Trophoblast cell (in vitro differentiated cells and primary cell): ENCODE measurements around the gene PPM1J.
A peak's percentile ranks its signal among the peaks of the same experiment; 100 is the strongest.

Source experiments
- DNase-seq, 2 donors: peaks; one replicate each; pipeline ENCODE4 v3.0.0-alpha.2; 2016
- H2AFZ ChIP-seq: 2 replicates; pipeline ENCODE4 v1.6.1; 2013; ENCODE audit warnings: low read length, moderate library complexity, mild to moderate bottlenecking; ENCODE audit not compliant: insufficient read depth, poor library complexity
- H2AK5ac ChIP-seq: 2 replicates; pipeline ENCODE4 v1.6.1; 2013; ENCODE audit warnings: mild to moderate bottlenecking, low read length
- H2BK120ac ChIP-seq: 2 replicates; pipeline ENCODE4 v1.6.1; 2013; ENCODE audit warnings: low read length, mild to moderate bottlenecking, moderate library complexity; ENCODE audit not compliant: insufficient read depth, poor library complexity
- H2BK12ac ChIP-seq: 2 replicates; pipeline ENCODE4 v1.6.1; 2013; ENCODE audit warnings: mild to moderate bottlenecking, low read length, moderate library complexity
- H2BK5ac ChIP-seq: 2 replicates; pipeline ENCODE4 v1.6.1; 2013; ENCODE audit warnings: low read length, low read depth, moderate library complexity, mild to moderate bottlenecking; ENCODE audit not compliant: poor library complexity
- H3K14ac ChIP-seq: 2 replicates; pipeline ENCODE4 v1.6.1; 2013; ENCODE audit warnings: mild to moderate bottlenecking, low read length
- H3K18ac ChIP-seq: 2 replicates; pipeline ENCODE4 v1.6.1; 2013; ENCODE audit warnings: mild to moderate bottlenecking, low read length
- H3K23ac ChIP-seq: 2 replicates; pipeline ENCODE4 v1.6.1; 2013; ENCODE audit warnings: low read length
- H3K27ac ChIP-seq: 2 replicates; pipeline ENCODE4 v1.5.1; 2013; ENCODE audit warnings: low read depth, mild to moderate bottlenecking, inconsistent platforms, low read length, moderate library complexity
- H3K27me3 ChIP-seq: 2 replicates; pipeline ENCODE4 v1.6.1; 2013; ENCODE audit warnings: inconsistent platforms, mild to moderate bottlenecking, low read length, moderate library complexity; ENCODE audit not compliant: insufficient read depth
- H3K36me3 ChIP-seq, 2 experiments: 1 replicate in 1 of 2; 2 replicates in 1 of 2; pipeline ENCODE4 v1.6.1; 2013; ENCODE audit warnings: low read length in 2 of 2, mild to moderate bottlenecking in 2 of 2, moderate library complexity in 1 of 2; ENCODE audit not compliant: insufficient read depth in 2 of 2, control insufficient read depth in 1 of 2
- H3K4ac ChIP-seq: 2 replicates; pipeline ENCODE4 v1.6.1; 2013; ENCODE audit warnings: low read depth, mild to moderate bottlenecking, low read length, moderate library complexity
- H3K4me1 ChIP-seq, 2 experiments: 1 replicate in 1 of 2; 2 replicates in 1 of 2; pipeline ENCODE4 v1.6.1; 2013; ENCODE audit warnings: low read length in 2 of 2, mild to moderate bottlenecking in 2 of 2, moderate library complexity in 1 of 2; ENCODE audit not compliant: insufficient read depth in 2 of 2, control insufficient read depth in 1 of 2
- H3K4me2 ChIP-seq: 2 replicates; pipeline ENCODE4 v1.6.1; 2013; ENCODE audit warnings: inconsistent platforms, mild to moderate bottlenecking, low read length, moderate library complexity
- H3K4me3 ChIP-seq: 2 replicates; pipeline ENCODE4 v1.5.1; 2013; ENCODE audit warnings: mild to moderate bottlenecking, low read depth, low read length, inconsistent platforms
- H3K79me1 ChIP-seq: one replicate; pipeline ENCODE4 v1.6.1; 2013; ENCODE audit warnings: low read length
- H3K79me2 ChIP-seq: 2 replicates; pipeline ENCODE4 v1.6.1; 2013; ENCODE audit warnings: low read length, mild to moderate bottlenecking; ENCODE audit not compliant: control insufficient read depth, insufficient read depth, poor library complexity
- H3K9ac ChIP-seq: 2 replicates; pipeline ENCODE4 v1.6.1; 2013; ENCODE audit warnings: mild to moderate bottlenecking, low read length
- H3K9me3 ChIP-seq: 2 replicates; pipeline ENCODE4 v1.6.1; 2013; ENCODE audit warnings: low read depth, mild to moderate bottlenecking, control low read depth, inconsistent platforms, low read length; ENCODE audit not compliant: insufficient read depth
- H4K12ac ChIP-seq: 2 replicates; pipeline ENCODE4 v1.6.1; 2013; ENCODE audit warnings: low read depth, mild to moderate bottlenecking, low read length, moderate library complexity
- H4K8ac ChIP-seq: 2 replicates; pipeline ENCODE4 v1.6.1; 2013; ENCODE audit warnings: low read depth, mild to moderate bottlenecking, low read length, moderate library complexity
- H4K91ac ChIP-seq: one replicate; pipeline ENCODE4 v1.6.1; 2013; ENCODE audit warnings: low read depth, mild to moderate bottlenecking, low read length, moderate library complexity
- WGBS: extraction: QIAGEN DNeasy Blood & Tissue Kit; methylation state at CpG from one replicate; pipeline ENCODE4 v1.1.7; 2013; ENCODE audit warnings: missing lambda C conversion rate; ENCODE audit not compliant: insufficient read length, insufficient coverage; ENCODE audit errors: extremely low coverage; 5-methylcytosine and 5-hydroxymethylcytosine counted together

The PPM1J gene

DNA sequence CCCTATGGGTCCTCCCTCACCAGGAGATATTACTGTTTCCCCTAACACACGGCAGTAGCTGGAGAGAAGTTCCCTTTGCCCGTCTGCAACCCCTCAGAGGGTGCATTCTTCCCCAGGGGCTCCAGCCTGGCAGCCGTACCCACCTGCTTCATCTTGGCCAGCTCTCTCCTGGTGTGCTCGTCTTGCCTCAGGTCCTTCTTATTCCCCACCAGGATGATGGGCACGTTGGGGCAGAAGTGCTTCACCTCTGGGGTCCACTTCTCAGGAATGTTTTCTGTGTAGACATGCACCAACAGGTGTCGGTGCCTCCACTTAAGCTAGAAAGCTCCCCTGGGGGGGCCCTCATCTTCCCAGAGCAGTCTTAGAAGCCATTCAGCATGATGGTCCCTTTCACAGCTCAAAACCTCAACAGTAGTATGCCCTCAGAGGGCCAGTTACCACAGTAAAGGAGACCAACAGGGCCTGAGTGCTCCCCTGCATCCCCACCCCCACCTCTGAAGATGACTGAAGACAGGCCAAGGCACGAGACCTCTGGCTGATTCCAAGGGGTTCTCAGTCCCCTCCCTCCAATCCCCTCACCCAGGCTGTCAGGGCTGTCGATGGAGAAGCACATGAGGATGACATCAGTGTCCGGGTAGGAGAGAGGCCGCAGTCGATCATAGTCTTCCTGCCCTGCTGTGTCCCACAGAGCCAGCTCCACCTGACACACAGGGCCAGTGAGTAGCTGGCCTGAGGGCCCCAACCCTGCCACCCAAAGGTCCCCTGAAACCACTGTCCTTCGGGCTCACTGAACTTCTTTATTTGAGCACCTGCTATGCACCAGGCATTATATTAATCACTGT, 12.5 kb downstream of the PPM1J start:
- H4K12ac ChIP-seq, result no peak overlapping the region
- no peak overlapping the region for H3K4me2 ChIP-seq
- H3K23ac ChIP-seq, result no peak overlapping the region
- no peak overlapping the region for H3K27ac ChIP-seq
- no peak overlapping the region for H3K14ac ChIP-seq
- no CpG with 5 or more reads among the region's 12 CpGs for WGBS
- no peak overlapping the region for H3K9ac ChIP-seq
- H2BK12ac ChIP-seq, result no peak overlapping the region
- no peak overlapping the region for H3K4me3 ChIP-seq
- H4K8ac ChIP-seq, result no peak overlapping the region
- peaks cover 42 to 53% of the 10 kb centered on the region in 2 experiments for H3K36me3 ChIP-seq
- no peak overlapping the region for H2BK120ac ChIP-seq
- H3K4me1 ChIP-seq, result peaks cover 53 to 59% of the 10 kb centered on the region in 2 experiments
- no peak overlapping the region for H2AFZ ChIP-seq
- no peak overlapping the region for H4K91ac ChIP-seq
- no peak overlapping the region for H3K18ac ChIP-seq
- H3K4ac ChIP-seq, result no peak overlapping the region
- H2AK5ac ChIP-seq, result no peak overlapping the region
- no peak for DNase-seq
- peaks cover 24% of the 10 kb centered on the region for H3K79me2 ChIP-seq
- no peaks in the 10 kb centered on the region for H3K9me3 ChIP-seq
- H3K79me1 ChIP-seq, result peaks cover 34% of the 10 kb centered on the region
- H2BK5ac ChIP-seq, result no peak overlapping the region
- no peaks in the 10 kb centered on the region for H3K27me3 ChIP-seq

DNA sequence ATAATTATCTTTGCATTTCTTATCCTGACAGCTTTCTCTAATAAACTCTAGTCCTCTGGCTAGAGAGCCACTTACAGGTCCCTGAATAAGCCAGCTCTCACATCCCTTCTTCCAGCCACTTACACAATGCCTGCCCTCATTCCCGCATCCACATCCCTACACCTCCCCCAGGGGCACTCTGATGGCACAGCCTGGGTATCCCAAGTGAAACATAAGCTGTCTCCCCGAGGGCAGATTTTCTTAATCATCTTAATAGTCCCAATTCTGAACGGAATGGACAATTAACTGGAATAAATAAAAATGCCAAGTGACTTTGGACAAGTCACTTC, 13.1 kb downstream of the PPM1J start:
- peaks cover 24% of the 10 kb centered on the region for H3K79me2 ChIP-seq
- H3K18ac ChIP-seq, result no peak overlapping the region
- H2BK120ac ChIP-seq, result no peak overlapping the region
- DNase-seq, result peak; percentile 33 to 50
- WGBS, result no CpG with 5 or more reads among the region's 3 CpGs
- peaks cover 51 to 57% of the 10 kb centered on the region in 2 experiments for H3K4me1 ChIP-seq
- H3K4ac ChIP-seq, result no peak overlapping the region
- H4K8ac ChIP-seq, result no peak overlapping the region
- peaks cover 29% of the 10 kb centered on the region for H3K79me1 ChIP-seq
- no peak overlapping the region for H3K4me3 ChIP-seq
- H3K27me3 ChIP-seq, result no peaks in the 10 kb centered on the region
- H3K4me2 ChIP-seq, result no peak overlapping the region
- H3K9me3 ChIP-seq, result no peaks in the 10 kb centered on the region
- H3K23ac ChIP-seq, result no peak overlapping the region
- H3K9ac ChIP-seq, result no peak overlapping the region
- H4K91ac ChIP-seq, result no peak overlapping the region
- no peak overlapping the region for H2AFZ ChIP-seq
- no peak overlapping the region for H3K14ac ChIP-seq
- H3K27ac ChIP-seq, result no peak overlapping the region
- no peak overlapping the region for H2BK12ac ChIP-seq
- no peak overlapping the region for H4K12ac ChIP-seq
- H3K36me3 ChIP-seq, result peaks cover 42 to 53% of the 10 kb centered on the region in 2 experiments
- no peak overlapping the region for H2AK5ac ChIP-seq
- no peak overlapping the region for H2BK5ac ChIP-seq

DNA sequence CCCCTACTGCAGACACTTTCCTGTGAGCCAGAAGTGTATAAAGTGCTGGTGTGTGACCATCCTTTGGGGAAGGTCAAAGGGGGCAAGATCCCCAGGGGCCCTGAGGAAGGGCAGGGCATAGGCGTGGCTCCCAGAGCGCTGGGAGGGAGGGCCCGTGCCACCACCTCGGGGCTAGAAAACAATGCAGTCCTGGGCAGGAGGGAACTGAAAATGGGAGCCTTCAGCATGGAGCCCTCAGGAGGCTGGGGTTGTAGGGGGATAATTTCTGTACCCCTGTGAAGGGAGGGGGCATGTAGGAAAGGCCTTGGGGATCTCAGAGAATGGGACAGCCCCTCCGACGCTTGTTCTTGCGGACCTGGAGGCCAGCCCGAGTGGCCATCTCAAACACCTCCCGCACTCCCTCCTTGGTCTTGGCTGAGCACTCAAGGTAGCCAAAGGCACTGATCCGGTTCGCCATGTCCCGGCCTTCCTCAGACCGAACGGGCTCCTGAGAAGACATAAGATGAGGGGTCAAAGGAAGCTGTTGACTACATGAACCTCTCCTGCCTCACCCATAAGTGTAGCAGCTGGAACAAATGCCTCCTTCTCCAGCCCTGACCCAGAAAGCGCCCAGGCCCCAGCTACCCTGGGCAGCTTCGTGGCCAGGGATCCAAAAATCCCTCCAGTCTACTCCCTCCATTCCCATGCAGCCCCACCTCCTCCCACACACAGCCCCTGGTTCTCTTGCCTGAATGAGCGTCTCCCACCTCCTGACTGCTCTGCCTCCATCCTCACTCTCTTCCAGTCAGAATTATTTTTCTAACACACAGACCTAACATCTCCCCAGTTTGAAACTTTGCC, 13.7 kb downstream of the PPM1J start:
- no peak overlapping the region for H3K4me3 ChIP-seq
- DNase-seq, result no peak
- H3K18ac ChIP-seq, result no peak overlapping the region
- no peak overlapping the region for H3K14ac ChIP-seq
- H4K12ac ChIP-seq, result no peak overlapping the region
- H3K9ac ChIP-seq, result no peak overlapping the region
- peak overlapping the region; percentile 13 for H4K91ac ChIP-seq
- no peaks in the 10 kb centered on the region for H3K27me3 ChIP-seq
- no peak overlapping the region for H3K23ac ChIP-seq
- H3K4ac ChIP-seq, result no peak overlapping the region
- H2BK12ac ChIP-seq, result peak overlapping the region; percentile 7
- peaks cover 24% of the 10 kb centered on the region for H3K79me1 ChIP-seq
- H3K36me3 ChIP-seq, result peaks cover 47 to 59% of the 10 kb centered on the region in 2 experiments
- H3K9me3 ChIP-seq, result no peaks in the 10 kb centered on the region
- no CpG with 5 or more reads among the region's 17 CpGs for WGBS
- H2BK120ac ChIP-seq, result no peak overlapping the region
- H3K4me1 ChIP-seq, result peaks cover 51 to 57% of the 10 kb centered on the region in 2 experiments
- H3K4me2 ChIP-seq, result peak overlapping the region; percentile 28
- H2AFZ ChIP-seq, result no peak overlapping the region
- no peak overlapping the region for H4K8ac ChIP-seq
- H3K27ac ChIP-seq, result peak overlapping the region; percentile 81
- H3K79me2 ChIP-seq, result peaks cover 20% of the 10 kb centered on the region
- H2BK5ac ChIP-seq, result no peak overlapping the region
- H2AK5ac ChIP-seq, result no peak overlapping the region

DNA sequence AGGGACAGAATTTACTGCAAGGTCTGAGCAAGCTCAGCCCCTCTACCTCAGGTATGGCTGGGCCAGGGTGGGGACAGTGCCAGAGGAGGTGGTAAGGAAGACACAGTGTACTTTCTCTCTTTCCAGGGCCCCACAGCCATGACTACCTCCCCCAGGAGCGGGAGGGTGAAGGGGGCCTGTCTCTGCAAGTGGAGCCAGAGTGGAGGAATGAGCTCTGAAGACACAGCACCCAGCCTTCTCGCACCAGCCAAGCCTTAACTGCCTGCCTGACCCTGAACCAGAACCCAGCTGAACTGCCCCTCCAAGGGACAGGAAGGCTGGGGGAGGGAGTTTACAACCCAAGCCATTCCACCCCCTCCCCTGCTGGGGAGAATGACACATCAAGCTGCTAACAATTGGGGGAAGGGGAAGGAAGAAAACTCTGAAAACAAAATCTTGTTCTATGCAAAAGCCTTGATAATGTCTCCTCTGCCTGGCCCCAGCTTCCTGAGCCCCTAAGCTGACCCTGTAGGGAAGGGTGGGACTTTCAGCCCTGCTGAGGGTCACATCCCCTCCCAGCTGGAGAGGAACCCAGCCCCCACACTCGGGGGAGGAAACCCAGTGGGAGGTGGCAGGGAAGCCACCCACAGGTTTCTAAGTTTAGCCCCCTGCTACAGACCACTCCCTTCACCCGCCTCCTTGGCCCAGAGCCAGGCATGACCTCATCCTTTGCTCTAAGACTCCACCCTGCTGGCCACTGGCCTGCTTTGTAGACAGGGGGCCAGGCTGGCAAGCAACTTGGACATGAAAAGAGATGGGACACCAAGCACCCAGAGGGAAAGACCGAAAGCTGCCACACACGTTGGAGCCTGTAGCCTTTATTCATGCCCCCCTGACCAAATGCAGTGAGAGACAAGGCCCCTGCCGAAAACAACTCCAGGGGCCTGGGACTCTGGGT, 14.6 kb downstream of the PPM1J start:
- peaks cover 54 to 66% of the 10 kb centered on the region in 2 experiments for H3K36me3 ChIP-seq

More for the DNA sequence above, 14.6 kb downstream of the PPM1J start:
- Histone ChIP-seq H2BK5ac (peak overlapping the region; percentile 50), H3K27ac (peak overlapping the region; percentile 81), H3K23ac (no peak overlapping the region), H3K4me1 (peaks cover 47 to 52% of the 10 kb centered on the region in 2 experiments), H3K18ac (peak overlapping the region; percentile 53), H2AFZ (no peak overlapping the region), H4K8ac (no peak overlapping the region), H3K4ac (no peak overlapping the region), H4K91ac (peak overlapping the region; percentile 20), H3K4me2 (peak overlapping the region; percentile 34), H3K9ac (peak overlapping the region; percentile 19), H4K12ac (no peak overlapping the region), H3K79me1 (peaks cover 18% of the 10 kb centered on the region), H3K9me3 (no peaks in the 10 kb centered on the region), H2BK120ac (peak overlapping the region; percentile 29), H2BK12ac (peak overlapping the region; percentile 7), H3K14ac (peak overlapping the region; percentile 2), H3K4me3 (no peak overlapping the region), H3K27me3 (no peaks in the 10 kb centered on the region), H2AK5ac (peak overlapping the region; percentile 0), H3K79me2 (peaks cover 13% of the 10 kb centered on the region)
- DNase-seq, result peak; percentile 62
- WGBS, result no CpG with 5 or more reads among the region's 7 CpGs
